CD4-positive, alpha-beta T cell treated with Interleukin-21 for 1 hour (primary cell): ENCODE measurements around the gene CCDC92B.

Experiments used
- DNase-seq: peaks from one replicate; pipeline ENCODE4 v3.0.0-alpha.2; 2020

Gene CCDC92B

GRCh38 chr17:2777242-2777867, 27.9 kb upstream of the CCDC92B start:
- no peak for DNase-seq

DNA sequence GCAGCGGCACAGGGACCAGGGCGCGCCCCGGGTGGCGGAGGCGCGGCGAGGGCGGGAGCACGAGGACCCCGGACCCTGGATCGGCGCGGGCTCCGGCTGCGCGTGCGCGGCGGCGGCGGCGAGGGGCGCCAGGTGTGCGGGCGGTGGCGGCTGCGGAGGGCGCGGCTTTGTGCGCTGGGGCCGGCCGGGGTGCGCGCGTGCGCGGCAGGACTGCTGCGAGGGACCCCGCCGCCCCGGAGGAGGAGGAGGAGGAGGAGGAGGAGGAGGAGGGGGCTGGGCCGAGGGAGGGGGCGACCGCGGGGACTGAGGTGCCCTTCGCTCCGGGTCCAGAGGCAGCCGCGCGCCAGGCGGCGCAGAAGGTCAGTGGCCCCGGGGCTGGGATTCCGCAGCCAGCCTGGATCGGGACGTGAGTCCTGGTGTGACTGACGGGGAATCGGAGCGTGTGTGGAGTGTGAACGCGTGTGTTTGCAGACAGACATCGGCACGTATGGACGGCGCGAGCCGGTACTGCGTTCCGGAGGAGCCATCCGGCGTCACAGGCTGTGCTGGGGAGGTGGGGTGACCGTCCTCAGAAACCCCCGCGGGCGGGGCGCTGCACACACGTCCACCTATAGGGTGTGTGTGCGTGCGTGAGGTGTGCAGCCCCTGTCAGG, 27.3 kb upstream of the CCDC92B start:
- no peak for DNase-seq

DNA sequence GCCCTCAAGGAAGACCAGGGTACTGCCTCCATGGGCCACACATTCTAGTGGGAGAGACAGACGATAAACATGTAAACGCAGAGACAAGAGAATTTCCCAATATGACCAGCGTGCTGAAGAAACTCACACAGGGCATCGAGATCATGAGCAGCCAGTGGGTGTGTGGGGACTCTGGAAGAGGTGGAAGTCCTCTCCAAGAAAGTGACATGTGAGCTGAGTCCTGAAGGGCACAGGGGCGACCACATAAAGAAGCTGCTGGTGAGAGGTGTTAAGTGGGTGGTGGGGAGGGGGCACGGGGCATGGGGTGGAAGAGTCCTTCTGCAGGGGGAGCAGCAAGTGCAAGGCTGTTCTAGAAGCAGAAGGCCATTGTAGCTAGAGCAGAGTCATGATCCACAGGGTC, 25.8 kb upstream of the CCDC92B start:
- DNase-seq, result no peak

GRCh38 chr17:2770129-2770528, 20.7 kb upstream of the CCDC92B start:
- no peak for DNase-seq

DNA sequence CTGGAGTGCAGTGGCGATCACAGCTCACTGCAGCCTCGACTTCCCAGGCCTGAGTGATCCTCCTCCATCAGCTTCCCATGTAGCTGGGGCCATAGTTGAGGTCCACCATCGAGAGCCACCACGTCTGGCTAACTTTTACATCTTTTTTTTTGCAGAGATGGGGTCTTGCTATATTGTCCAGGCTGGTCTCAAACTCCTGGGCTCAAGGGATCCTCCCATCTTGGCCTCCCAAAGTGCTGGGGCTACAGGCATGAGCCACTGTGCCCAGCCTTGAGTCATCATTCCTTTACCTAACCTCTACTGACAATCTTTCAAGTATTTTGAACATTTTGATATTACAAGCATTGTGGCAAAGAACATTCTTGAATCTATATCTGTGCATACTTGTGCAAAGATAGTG, 9.4 kb upstream of the CCDC92B start:
- DNase-seq, result no peak

DNA sequence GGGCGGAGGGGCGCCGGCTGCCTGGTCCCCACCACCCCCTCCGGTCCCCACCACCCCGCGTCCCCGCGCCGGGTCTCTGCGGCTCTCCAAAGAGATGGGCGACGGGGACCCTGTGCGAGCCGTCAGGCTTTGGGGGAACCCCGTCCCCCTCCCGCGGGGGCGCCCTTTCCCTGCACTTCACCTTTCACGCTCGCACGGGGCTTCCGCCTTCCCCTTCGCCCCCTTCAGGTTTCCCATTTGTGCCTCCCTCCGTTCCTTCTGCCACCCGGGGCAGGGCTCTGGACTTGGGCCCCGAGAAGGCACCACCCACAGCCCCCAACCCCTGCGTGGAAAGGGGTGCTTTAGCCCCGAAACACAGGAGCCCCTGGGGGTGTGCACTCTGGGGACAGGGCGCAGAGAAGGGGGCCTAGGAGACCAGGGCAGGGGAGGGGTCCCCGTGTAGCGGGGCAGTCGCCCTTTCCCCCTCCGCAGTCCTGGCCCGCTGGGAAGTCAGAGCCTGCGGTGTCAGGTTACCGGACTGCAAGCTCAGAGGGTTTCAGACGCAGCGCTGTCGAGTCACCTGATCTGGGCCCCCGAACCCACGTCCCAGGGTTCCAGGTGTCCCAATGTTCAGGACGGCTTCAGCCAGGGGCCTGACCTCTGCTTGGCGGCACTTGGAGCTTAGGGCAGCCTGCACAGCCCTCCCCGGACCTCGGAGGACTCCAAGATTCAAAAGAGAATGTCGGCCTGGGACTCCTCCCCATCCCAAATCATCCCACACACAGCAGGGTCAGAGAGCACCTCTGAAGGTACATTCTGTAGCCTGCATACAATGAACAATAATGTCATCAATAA, 6.7 kb upstream of the CCDC92B start:
- no peak for DNase-seq

- DNase-seq, result no peak
These were observed 2.0 kb upstream of the CCDC92B start for GRCh38 chr17:2751491-2751890.

GRCh38 chr17:2750721-2751120, 1.3 kb upstream of the CCDC92B start:
- no peak for DNase-seq

DNA sequence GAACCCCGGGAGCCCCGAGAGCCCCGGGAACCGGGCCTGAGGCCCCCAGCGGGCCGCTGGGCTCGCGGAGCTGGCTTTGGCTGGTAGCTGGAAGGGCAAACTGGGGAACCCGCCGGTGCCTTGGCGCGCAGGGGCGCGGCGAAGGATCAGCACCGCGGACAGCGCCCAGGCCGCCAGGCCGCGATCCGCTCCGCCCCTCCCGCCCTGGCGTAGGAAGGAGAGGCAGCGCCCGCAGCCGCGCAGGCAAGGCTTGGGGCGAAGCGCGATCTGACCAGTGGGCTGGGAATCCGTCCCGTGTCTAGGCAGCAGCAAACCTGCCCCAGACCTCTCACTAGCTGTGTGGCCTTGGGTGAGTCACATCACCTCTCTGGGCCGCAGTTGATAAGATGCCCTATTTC, 331 bp upstream of the CCDC92B start:
- DNase-seq, result peak; percentile 69

GRCh38 chr17:2745317-2746037, 4.0 kb downstream of the CCDC92B start:
- DNase-seq, result no peak

- no peak for DNase-seq
These were observed 11.8 kb downstream of the CCDC92B start for GRCh38 chr17:2737693-2738092.

GRCh38 chr17:2736956-2737355, 12.5 kb downstream of the CCDC92B start:
- no peak for DNase-seq

- DNase-seq, result no peak
These were observed 13.6 kb downstream of the CCDC92B start for GRCh38 chr17:2735896-2736295.

GRCh38 chr17:2734939-2735338, 14.5 kb downstream of the CCDC92B start:
- DNase-seq, result no peak

DNA sequence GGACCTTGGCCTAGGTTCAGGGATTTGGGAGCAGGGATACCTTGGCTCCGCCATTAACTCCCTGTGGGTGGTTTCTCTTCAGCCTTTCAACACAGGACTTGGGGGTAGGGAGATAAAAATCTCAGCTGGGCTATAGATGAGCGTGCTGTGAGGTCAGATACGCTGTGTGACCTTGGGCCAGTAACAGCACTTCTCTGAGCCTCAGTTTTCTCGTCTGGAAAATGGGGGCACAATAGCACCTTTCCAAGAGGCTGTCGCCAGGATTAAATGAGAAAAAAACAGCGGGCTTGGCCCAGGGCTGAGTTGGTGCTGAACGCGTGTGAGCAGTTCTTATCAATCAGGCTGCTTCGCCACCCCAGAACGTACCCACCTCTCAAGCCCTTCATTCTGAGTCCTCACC, 17.6 kb downstream of the CCDC92B start:
- DNase-seq, result no peak

DNA sequence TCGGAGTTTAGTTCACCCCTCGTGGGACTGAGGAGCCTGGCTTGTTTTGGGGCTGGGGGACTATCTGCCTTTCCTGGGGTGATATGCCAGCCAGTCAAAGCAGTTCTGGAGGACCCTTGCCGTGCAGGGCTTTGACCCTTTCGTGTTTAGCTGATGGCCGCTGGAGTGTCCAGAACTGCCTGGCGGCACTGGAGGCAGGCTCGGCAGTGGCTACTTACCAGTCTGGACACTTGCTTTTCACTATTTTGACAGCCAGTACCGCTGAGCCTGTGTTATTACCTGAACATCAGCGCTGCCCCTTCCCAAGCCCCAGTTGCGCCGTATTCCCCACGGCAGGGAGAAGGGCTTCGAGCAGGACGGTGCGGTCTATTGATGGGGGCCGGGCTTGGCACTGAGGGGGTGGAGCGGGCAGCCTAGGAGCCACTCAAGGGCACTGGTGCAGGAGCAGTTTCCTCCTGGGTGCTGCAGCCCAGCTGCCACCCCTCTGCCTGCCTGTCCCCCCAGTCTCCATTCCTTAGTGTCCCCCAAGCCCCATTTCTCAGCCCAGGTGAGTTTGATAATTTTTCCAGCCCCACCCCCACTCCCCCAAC, 18.6 kb downstream of the CCDC92B start:
- no peak for DNase-seq

- peak; percentile 29 for DNase-seq
These were observed 24.7 kb downstream of the CCDC92B start for GRCh38 chr17:2724784-2725164.

GRCh38 chr17:2723997-2724783, 25.3 kb downstream of the CCDC92B start:
- no peak for DNase-seq

- DNase-seq, result no peak
These were observed 25.9 kb downstream of the CCDC92B start for GRCh38 chr17:2723505-2723996.

- no peak for DNase-seq
These were observed 26.8 kb downstream of the CCDC92B start for GRCh38 chr17:2722611-2723010.

GRCh38 chr17:2721603-2722002, 27.8 kb downstream of the CCDC92B start:
- no peak for DNase-seq

GRCh38 chr17:2719861-2720260, 29.6 kb downstream of the CCDC92B start:
- no peak for DNase-seq
